Transverse colon (tissue), 4 donors: ENCODE data around the gene SERINC5. TPM values are rescaled to one million over a fixed set of nuclear protein-coding genes. Genes with fewer than 3 reads are reported as not detected.

ENCODE experiments used
- DNase-seq: peaks from one replicate; pipeline ENCODE4 v3.0.0-alpha.2; 2019
- H3K27ac ChIP-seq, 4 donors: fragments of 200-600 bp; sonication (generic); 2 replicates each; pipeline ENCODE4 v1.5.1; 2016 to 2018; ENCODE audit warnings: inconsistent platforms in 4 of 4
- H3K27me3 ChIP-seq: fragments of 200-600 bp; sonication (generic); 2 replicates; pipeline ENCODE4 v1.5.1; 2017; ENCODE audit warnings: inconsistent platforms
- H3K36me3 ChIP-seq, 4 donors: fragments of 200-600 bp; sonication (generic); 2 replicates each; pipeline ENCODE4 v1.5.1; 2017 to 2019; ENCODE audit warnings: inconsistent platforms in 4 of 4
- H3K4me1 ChIP-seq, 4 donors: fragments of 200-600 bp; sonication (generic); 2 replicates each; pipeline ENCODE4 v1.5.1; 2017 to 2020; ENCODE audit warnings: inconsistent platforms in 4 of 4
- H3K4me3 ChIP-seq, 4 donors: fragments of 200-600 bp; sonication (generic); 1 replicate in 1 of 4; 2 replicates in 3 of 4; pipeline versions ENCODE4 v1.5.1 to v1.6.1; 2017 to 2019; ENCODE audit warnings: inconsistent platforms in 4 of 4
- H3K9me3 ChIP-seq, 2 donors: fragments of 200-600 bp; sonication (generic); 2 replicates each; pipeline ENCODE4 v1.5.1; 2017 to 2019; ENCODE audit warnings: inconsistent platforms in 2 of 2
- CTCF ChIP-seq, 5 experiments: fragments of 200-600 bp in 3 of 5; fragments of 450-650 bp in 2 of 5; sonication (generic) in 3 of 5; IDR thresholded peaks; 1 replicate in 2 of 5; 2 replicates in 3 of 5; pipeline ENCODE4 v1.5.1; 2016 to 2017; ENCODE audit warnings: antibody characterized with exemption in 5 of 5, inconsistent platforms in 3 of 5, mild to moderate bottlenecking in 2 of 5, moderate library complexity in 1 of 5
- EP300 ChIP-seq: sonication (generic); formaldehyde crosslinking; IDR thresholded peaks from one replicate; pipeline ENCODE4 v1.6.1; 2017; ENCODE audit warnings: antibody characterized with exemption, low read depth
- POLR2A ChIP-seq: fragments of 450-650 bp; IDR thresholded peaks from one replicate; pipeline ENCODE4 v1.6.1; 2016; ENCODE audit warnings: antibody characterized with exemption, mild to moderate bottlenecking, moderate library complexity
- POLR2AphosphoS5 ChIP-seq, 3 donors: sonication (generic); formaldehyde crosslinking; IDR thresholded peaks; one replicate each; pipeline ENCODE4 v1.6.1; 2016; ENCODE audit warnings: antibody characterized with exemption in 3 of 3
- WGBS, 2 donors: methylation state at CpG; one replicate each; pipeline ENCODE4 v1.1.5; 2018; ENCODE audit warnings: low coverage in 1 of 2; 5-methylcytosine and 5-hydroxymethylcytosine counted together
- in situ Hi-C, 4 donors: fragments of 200-750 bp; cut with MboI; loops; one replicate each; pipeline versions ENCODE4 v1.15.0 to v1.15.1; 2017; ENCODE audit warnings: low sequenced_read_pairs in 3 of 4, low pct_ligation_motif_present in 1 of 4, low pct_unique_long_range_greater_than_20kb in 1 of 4
- intact Hi-C: fragments of 100-400 bp; cut with DNase I; formaldehyde crosslinking; loops from one replicate; pipeline ENCODE4 v1.15.1; 2023; ENCODE audit warnings: low total_unique reads
- total RNA-seq, 4 donors: library from RNA; depleted of rRNA; stranded (reverse); fragments of >200 nt; gene quantifications; one replicate each; pipeline ENCODE4 v1.1.0, GENCODE V29; 2016

Gene SERINC5
- total RNA-seq, 4 donors from 2014 or later: 40.6 to 90.4 (median 79.6) TPM

- Histone ChIP-seq H3K36me3 (no peaks in the 10 kb centered on the region), H3K4me1 (no peaks in the 10 kb centered on the region), H3K27me3 (no peaks in the 10 kb centered on the region), H3K4me3 (no peak overlapping the region), H3K27ac (no peak overlapping the region), H3K9me3 (no peaks in the 10 kb centered on the region)
- TF ChIP-seq POLR2A (no peak), POLR2AphosphoS5 (IDR thresholded peaks at IDR 0.05) (no peak), EP300 (no peak)
- no peak for DNase-seq
- in situ Hi-C loops: no loop called here
- intact Hi-C loops: no loop called here
Measured at GRCh38 chr5:80101993-80102392, 153.9 kb downstream of the SERINC5 start.

- intact Hi-C loops (loop anchor here (10.0 kb wide), 1 partner anchor 177 kb away; no protein-coding TSS in a partner anchor), in situ Hi-C loops (loop anchor here in 2 of 4 donors (10.0 kb wide), 1 partner anchor 207 kb away; no protein-coding TSS in a partner anchor)
- no peaks in the 10 kb centered on the region for H3K4me1 ChIP-seq
- WGBS, 2 donors: 97% methylated on average over 10 of the region's 10 CpGs; no CpG with 5 or more reads in 1 of the 2 donors
- H3K9me3 ChIP-seq: no peaks in the 10 kb centered on the region
- DNase-seq: no peak
- H3K36me3 ChIP-seq: no peaks in the 10 kb centered on the region
- H3K27me3 ChIP-seq: no peaks in the 10 kb centered on the region
- no peak overlapping the region for H3K4me3 ChIP-seq
- no peak for TF ChIP-seq EP300
- no peak for TF ChIP-seq POLR2AphosphoS5 (IDR thresholded peaks at IDR 0.05)
- no peak for TF ChIP-seq CTCF (IDR thresholded peaks at IDR 0.05)
- no peak for TF ChIP-seq POLR2A
- H3K27ac ChIP-seq: no peak overlapping the region
Measured at GRCh38 chr5:80097451-80097850, 158.4 kb downstream of the SERINC5 start.

GRCh38 chr5:80094236-80094738, 161.6 kb downstream of the SERINC5 start:
- intact Hi-C loops: loop anchor here (10.0 kb wide), 1 partner anchor 181 kb away; no protein-coding TSS in a partner anchor
- H3K27me3 ChIP-seq: no peaks in the 10 kb centered on the region
- H3K36me3 ChIP-seq: no peaks in the 10 kb centered on the region
- H3K4me1 ChIP-seq: peaks cover 0 to 5% (median 1%) of the 10 kb centered on the region in 4 donors
- WGBS, 2 donors: 65 to 92% methylated on average over 2 to 5 of the region's 5 CpGs
- in situ Hi-C loops: loop anchor here (5.0 to 10.0 kb wide), 3 partner anchors 203 to 213 kb away; no protein-coding TSS in a partner anchor
- DNase-seq: no peak
- TF ChIP-seq EP300 (no peak), CTCF (IDR thresholded peaks at IDR 0.05) (no peak), POLR2AphosphoS5 (IDR thresholded peaks at IDR 0.05) (no peak), POLR2A (no peak)
- no peak overlapping the region for H3K4me3 ChIP-seq
- no peak overlapping the region for H3K27ac ChIP-seq
- no peaks in the 10 kb centered on the region for H3K9me3 ChIP-seq

GRCh38 chr5:80093796-80094195, 162.1 kb downstream of the SERINC5 start:
- Histone ChIP-seq H3K4me3 (no peak overlapping the region), H3K27ac (no peak overlapping the region), H3K4me1 (peaks cover 0 to 5% (median 1%) of the 10 kb centered on the region in 4 donors), H3K27me3 (no peaks in the 10 kb centered on the region), H3K36me3 (no peaks in the 10 kb centered on the region), H3K9me3 (no peaks in the 10 kb centered on the region)
- in situ Hi-C loops (loop anchor here (5.0 to 10.0 kb wide), 3 partner anchors 204 to 214 kb away; no protein-coding TSS in a partner anchor), intact Hi-C loops (loop anchor here (10.0 kb wide), 1 partner anchor 181 kb away; no protein-coding TSS in a partner anchor)
- 43 to 57% methylated on average over 4 to 8 of the region's 8 CpGs for WGBS, 2 donors
- TF ChIP-seq CTCF (IDR thresholded peaks at IDR 0.05) (no peak), POLR2A (no peak), POLR2AphosphoS5 (IDR thresholded peaks at IDR 0.05) (no peak), EP300 (no peak)
- DNase-seq: no peak
